ENCODE results near the gene ANKRD9. TPM values are rescaled to one million over a fixed set of nuclear protein-coding genes. Genes with fewer than 3 reads are reported as not detected.

ANKRD9 gene
- total RNA-seq, 3 donors from 2014 or later = 75.6 to 100 (median 84.7) TPM

- TF ChIP-seq, protein P1, sequence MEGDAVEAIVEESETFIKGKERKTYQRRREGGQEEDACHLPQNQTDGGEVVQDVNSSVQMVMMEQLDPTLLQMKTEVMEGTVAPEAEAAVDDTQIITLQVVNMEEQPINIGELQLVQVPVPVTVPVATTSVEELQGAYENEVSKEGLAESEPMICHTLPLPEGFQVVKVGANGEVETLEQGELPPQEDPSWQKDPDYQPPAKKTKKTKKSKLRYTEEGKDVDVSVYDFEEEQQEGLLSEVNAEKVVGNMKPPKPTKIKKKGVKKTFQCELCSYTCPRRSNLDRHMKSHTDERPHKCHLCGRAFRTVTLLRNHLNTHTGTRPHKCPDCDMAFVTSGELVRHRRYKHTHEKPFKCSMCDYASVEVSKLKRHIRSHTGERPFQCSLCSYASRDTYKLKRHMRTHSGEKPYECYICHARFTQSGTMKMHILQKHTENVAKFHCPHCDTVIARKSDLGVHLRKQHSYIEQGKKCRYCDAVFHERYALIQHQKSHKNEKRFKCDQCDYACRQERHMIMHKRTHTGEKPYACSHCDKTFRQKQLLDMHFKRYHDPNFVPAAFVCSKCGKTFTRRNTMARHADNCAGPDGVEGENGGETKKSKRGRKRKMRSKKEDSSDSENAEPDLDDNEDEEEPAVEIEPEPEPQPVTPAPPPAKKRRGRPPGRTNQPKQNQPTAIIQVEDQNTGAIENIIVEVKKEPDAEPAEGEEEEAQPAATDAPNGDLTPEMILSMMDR (IDR thresholded peaks at IDR 0.05) = no peak
- Histone ChIP-seq H3K36me3 (ENCODE audit: low read depth) (no peaks in the 10 kb centered on the region), H3K4me1 (ENCODE audit: low read depth) (peaks cover 7% of the 10 kb centered on the region), H3K9me3 (no peaks in the 10 kb centered on the region), H3K4me3 (no peak overlapping the region)
- ATAC-seq (no peak), DNase-seq (peak in 2 of 3 donors; percentile 9 to 29)
- intact Hi-C loops (cut with DNase I, micrococcal nuclease) = no loop called here
Measured at GRCh38 chr14:102484316-102484715, 25.3 kb downstream of the ANKRD9 start.

- Histone ChIP-seq H3K4me1 (ENCODE audit: low read depth) (peaks cover 8% of the 10 kb centered on the region), H3K36me3 (ENCODE audit: low read depth) (no peaks in the 10 kb centered on the region), H3K4me3 (no peak overlapping the region), H3K9me3 (no peaks in the 10 kb centered on the region)
- DNase-seq (peak in 2 of 3 donors; percentile 46 to 51), ATAC-seq (peak; percentile 86)
- TF ChIP-seq, protein P1 (IDR thresholded peaks at IDR 0.05) = no peak
- intact Hi-C loops (cut with DNase I, micrococcal nuclease) = no loop called here
Measured at GRCh38 chr14:102481791-102482238, 27.8 kb downstream of the ANKRD9 start.

GRCh38 chr14:102481371-102481770, 28.2 kb downstream of the ANKRD9 start:
- Histone ChIP-seq H3K9me3 (no peaks in the 10 kb centered on the region), H3K4me1 (ENCODE audit: low read depth) (peaks cover 8% of the 10 kb centered on the region), H3K36me3 (ENCODE audit: low read depth) (no peaks in the 10 kb centered on the region), H3K4me3 (no peak overlapping the region)
- intact Hi-C loops (cut with DNase I, micrococcal nuclease) = no loop called here
- ATAC-seq (no peak), DNase-seq (peak in 2 of 3 donors; percentile 11 to 13)
- TF ChIP-seq, protein P1 (IDR thresholded peaks at IDR 0.05) = no peak

DNA sequence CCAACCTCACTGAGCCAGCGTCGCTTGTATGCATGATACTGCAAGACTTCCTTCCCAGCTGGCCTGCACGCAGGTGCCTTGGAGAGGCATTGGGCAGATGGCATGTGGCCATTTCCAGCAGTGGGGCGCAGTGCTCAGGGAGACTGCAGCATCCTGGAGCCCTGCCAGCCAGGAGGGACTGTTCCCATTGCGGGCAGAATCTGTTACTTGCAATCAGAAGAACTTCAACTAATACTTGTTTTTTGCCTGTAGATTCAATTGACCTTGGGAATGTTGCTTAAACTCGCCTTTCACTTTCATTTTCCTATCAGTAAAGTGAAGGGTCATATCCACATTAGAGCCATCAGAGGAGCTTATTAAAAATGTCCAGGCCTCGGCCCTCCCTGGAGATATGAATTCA, 29.8 kb downstream of the ANKRD9 start:
- H3K9me3 ChIP-seq = no peaks in the 10 kb centered on the region
- ATAC-seq = peak; percentile 78
- intact Hi-C loops (cut with DNase I, micrococcal nuclease) = no loop called here
- H3K4me3 ChIP-seq = no peak overlapping the region
- H3K4me1 ChIP-seq (ENCODE audit: low read depth) = peaks cover 8% of the 10 kb centered on the region
- TF ChIP-seq, protein P1 (IDR thresholded peaks at IDR 0.05) = no peak
- no peaks in the 10 kb centered on the region for H3K36me3 ChIP-seq (ENCODE audit: low read depth)
- DNase-seq = peak; percentile 68 to 82 (median 82)

- peak in 1 of 3 donors; percentile 7 for DNase-seq
- Histone ChIP-seq H3K4me3 (no peak overlapping the region), H3K4me1 (ENCODE audit: low read depth) (peaks cover 8% of the 10 kb centered on the region), H3K9me3 (no peaks in the 10 kb centered on the region), H3K36me3 (ENCODE audit: low read depth) (no peaks in the 10 kb centered on the region)
- TF ChIP-seq, protein P1 (IDR thresholded peaks at IDR 0.05) = no peak
- intact Hi-C loops (cut with DNase I, micrococcal nuclease) = no loop called here
- no peak for ATAC-seq
Measured at GRCh38 chr14:102479107-102479506, 30.5 kb downstream of the ANKRD9 start.

DNA sequence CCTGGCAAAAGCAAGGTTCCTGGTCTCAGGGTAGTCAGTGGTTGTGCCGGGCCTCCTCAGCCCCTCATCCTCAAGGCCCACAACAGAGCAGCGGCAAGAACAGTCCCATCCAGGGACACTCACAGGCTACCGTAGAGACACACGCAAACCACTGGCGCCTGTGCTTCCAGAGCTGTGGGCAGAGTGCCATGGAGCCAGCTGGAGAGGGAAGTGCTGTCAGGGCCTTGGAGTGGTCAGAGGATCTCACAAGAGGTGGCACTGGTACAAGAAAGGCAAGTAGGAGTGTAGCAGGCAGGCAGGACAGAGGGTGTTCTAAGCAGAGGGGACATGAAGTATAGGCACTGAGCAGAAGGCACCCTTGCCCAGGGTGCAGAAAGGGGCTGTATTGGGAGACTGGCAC, 34.6 kb downstream of the ANKRD9 start:
- Histone ChIP-seq H3K9me3 (no peaks in the 10 kb centered on the region), H3K36me3 (ENCODE audit: low read depth) (no peaks in the 10 kb centered on the region), H3K4me1 (ENCODE audit: low read depth) (peaks cover 7% of the 10 kb centered on the region), H3K4me3 (no peak overlapping the region)
- ATAC-seq (peak; percentile 30), DNase-seq (peak; percentile 62 to 64 (median 63))
- intact Hi-C loops (cut with DNase I, micrococcal nuclease) = no loop called here
- TF ChIP-seq, protein P1 (IDR thresholded peaks at IDR 0.05) = no peak
